Smooth muscle cell of the brain vasculature (primary cell): ENCODE measurements around the gene PLA2G5.
"Not testable (repeated sequence)": the region's sequence is repeated elsewhere in the genome, so short reads cannot be mapped to it uniquely, and the experiment has no call there.

Experiments
- DNase-seq: peaks from one replicate; pipeline ENCODE4 v3.0.0-alpha.2; 2012; ENCODE audit warnings: low read depth, low spot score

PLA2G5 gene

GRCh38 chr1:20117236-20117635 lies 47.2 kb downstream of the PLA2G5 start:
- DNase-seq = no peak

- no peak for DNase-seq
These were observed 49.4 kb downstream of the PLA2G5 start, which contains the start of gene PLA2G2D for GRCh38 chr1:20119347-20119746. PLA2G2D (minus strand) TSS chr1:20119536; CDS start chr1:20119498, 38 bp downstream.

- DNase-seq = no peak
These were observed 50.8 kb downstream of the PLA2G5 start for GRCh38 chr1:20120796-20121195.

- no peak for DNase-seq
These were observed 53.9 kb downstream of the PLA2G5 start for GRCh38 chr1:20123722-20124455.

GRCh38 chr1:20124456-20125057 lies 54.6 kb downstream of the PLA2G5 start:
- DNase-seq = no peak

- DNase-seq = no peak
These were observed 55.1 kb downstream of the PLA2G5 start for GRCh38 chr1:20125100-20125499.

- no peak for DNase-seq
These were observed 56.2 kb downstream of the PLA2G5 start for GRCh38 chr1:20126041-20126805.

GRCh38 chr1:20126806-20127440 lies 56.9 kb downstream of the PLA2G5 start:
- DNase-seq = no peak

GRCh38 chr1:20130518-20130917 lies 60.5 kb downstream of the PLA2G5 start:
- not testable (repeated sequence) for DNase-seq

GRCh38 chr1:20134995-20135394 lies 65.0 kb downstream of the PLA2G5 start:
- DNase-seq = no peak

GRCh38 chr1:20136249-20136648 lies 66.3 kb downstream of the PLA2G5 start:
- no peak for DNase-seq

- no peak for DNase-seq
These were observed 67.1 kb downstream of the PLA2G5 start for GRCh38 chr1:20137055-20137454.

GRCh38 chr1:20137604-20138003 lies 67.6 kb downstream of the PLA2G5 start:
- no peak for DNase-seq

GRCh38 chr1:20138346-20138745 lies 68.4 kb downstream of the PLA2G5 start:
- no peak for DNase-seq

- DNase-seq = no peak
These were observed 69.1 kb downstream of the PLA2G5 start, which contains the start of gene PLA2G2F for GRCh38 chr1:20138961-20139550. PLA2G2F (plus strand) TSS chr1:20139323; CDS start chr1:20139428, 105 bp downstream.

- DNase-seq = no peak
These were observed 70.0 kb downstream of the PLA2G5 start for GRCh38 chr1:20139776-20140612.

- DNase-seq = no peak
These were observed 71.0 kb downstream of the PLA2G5 start for GRCh38 chr1:20141001-20141400.

GRCh38 chr1:20141466-20141865 lies 71.5 kb downstream of the PLA2G5 start:
- no peak for DNase-seq
